Ovary (tissue), 9 donors: ENCODE data around the gene FSD1. TPM values are rescaled to one million over a fixed set of nuclear protein-coding genes. Genes with fewer than 3 reads are reported as not detected.
"Not testable (repeated sequence)": the region's sequence is repeated elsewhere in the genome, so short reads cannot be mapped to it uniquely, and the experiment has no call there.

Experiments used
- DNase-seq, 5 donors: peaks; one replicate each; pipeline ENCODE4 v3.0.0-alpha.2; 2019 to 2020
- H3K27ac ChIP-seq, 2 donors: fragments of 200-600 bp; one replicate each; pipeline versions ENCODE4 v1.5.1 to v1.8.0; 2019 to 2022
- H3K27me3 ChIP-seq: fragments of 200-600 bp; one replicate; pipeline ENCODE4 v1.8.0; 2022
- H3K36me3 ChIP-seq: fragments of 200-600 bp; sonication (generic); one replicate; pipeline ENCODE4 v1.5.1; 2019
- H3K4me1 ChIP-seq: one replicate; pipeline ENCODE4 v1.8.1; 2013; ENCODE audit warnings: mild to moderate bottlenecking, moderate library complexity; ENCODE audit not compliant: insufficient read depth
- H3K4me3 ChIP-seq: fragments of 200-600 bp; sonication (generic); one replicate; pipeline ENCODE4 v1.5.1; 2017
- H3K9me3 ChIP-seq, 2 donors: fragments of 200-600 bp in 1 of 2; sonication (generic) in 1 of 2; one replicate each; pipeline versions ENCODE4 v1.5.1 to v1.8.1; 2013 to 2019; ENCODE audit warnings: mild to moderate bottlenecking in 1 of 2, moderate library complexity in 1 of 2
- EP300 ChIP-seq: sonication (generic); formaldehyde crosslinking; IDR thresholded peaks from one replicate; pipeline ENCODE4 v1.6.1; 2017; ENCODE audit warnings: antibody characterized with exemption
- POLR2A ChIP-seq: fragments of 450-650 bp; IDR thresholded peaks from one replicate; pipeline ENCODE4 v1.6.1; 2017; ENCODE audit warnings: antibody characterized with exemption, mild to moderate bottlenecking, moderate library complexity
- WGBS, 3 donors: extraction: QIAGEN DNeasy Blood & Tissue Kit in 1 of 3; methylation state at CpG; one replicate each; pipeline versions ENCODE4 v1.1.5 to v1.1.7; 2013 to 2017; 5-methylcytosine and 5-hydroxymethylcytosine counted together
- intact Hi-C, 4 donors: fragments of 100-400 bp; cut with DNase I; formaldehyde crosslinking; loops; one replicate each; pipeline versions ENCODE4 v1.11.0 to v1.15.1; 2022 to 2023
- polyA plus RNA-seq, 2 donors: library from polyadenylated mRNA; stranded (reverse); fragments of 200-250 nt in 1 of 2; fragments of 350-450 nt in 1 of 2; fragmentation: Illumina TruSeq in 1 of 2; extraction: RNeasy Lipid Tissue Mini Kit (QIAGEN cat#74804) in 1 of 2; gene quantifications; one replicate each; pipeline ENCODE4 v1.2.3, GENCODE V29; 2013 to 2014
- total RNA-seq, 7 donors: library from RNA; depleted of rRNA in 2 of 7; stranded (reverse); fragments of >200 nt in 2 of 7; fragmentation: NEBNext Ultra II Directional in 3 of 7; extraction: Animal tissue kit (Norgen Biotek cat#: 25700) in 3 of 7; gene quantifications; one replicate each; pipeline versions ENCODE4 v1.1.0 to v1.2.4, GENCODE V29; 2016 to 2023
- TF ChIP-seq, protein P1 (sequence below), 3 donors: fragments of 450-650 bp in 2 of 3; fragments of 200-600 bp in 1 of 3; IDR thresholded peaks; one replicate each; pipeline versions ENCODE4 v1.5.1 to v1.8.0; 2016 to 2022; ENCODE audit warnings: antibody characterized with exemption in 3 of 3, mild to moderate bottlenecking in 1 of 3
- donor health status: DM: no; HTN: no; CAD: no; lungs with moderate emphysema.
- donor health status: DM: no; HTN: no; CAD: no.
- donor health status: Bipolar disorder and iron deficiency.
- donor health status: DM: yes; HTN: yes; CAD: no.
- donor health status: DM: no; HTN: no; CAD: no.
- donor health status: DM: yes; HTN: yes; CAD: no.

Gene FSD1
- total and polyA plus RNA-seq, 9 donors, result 0.11 to 0.48 (median 0.18) TPM; not detected in 6

DNA sequence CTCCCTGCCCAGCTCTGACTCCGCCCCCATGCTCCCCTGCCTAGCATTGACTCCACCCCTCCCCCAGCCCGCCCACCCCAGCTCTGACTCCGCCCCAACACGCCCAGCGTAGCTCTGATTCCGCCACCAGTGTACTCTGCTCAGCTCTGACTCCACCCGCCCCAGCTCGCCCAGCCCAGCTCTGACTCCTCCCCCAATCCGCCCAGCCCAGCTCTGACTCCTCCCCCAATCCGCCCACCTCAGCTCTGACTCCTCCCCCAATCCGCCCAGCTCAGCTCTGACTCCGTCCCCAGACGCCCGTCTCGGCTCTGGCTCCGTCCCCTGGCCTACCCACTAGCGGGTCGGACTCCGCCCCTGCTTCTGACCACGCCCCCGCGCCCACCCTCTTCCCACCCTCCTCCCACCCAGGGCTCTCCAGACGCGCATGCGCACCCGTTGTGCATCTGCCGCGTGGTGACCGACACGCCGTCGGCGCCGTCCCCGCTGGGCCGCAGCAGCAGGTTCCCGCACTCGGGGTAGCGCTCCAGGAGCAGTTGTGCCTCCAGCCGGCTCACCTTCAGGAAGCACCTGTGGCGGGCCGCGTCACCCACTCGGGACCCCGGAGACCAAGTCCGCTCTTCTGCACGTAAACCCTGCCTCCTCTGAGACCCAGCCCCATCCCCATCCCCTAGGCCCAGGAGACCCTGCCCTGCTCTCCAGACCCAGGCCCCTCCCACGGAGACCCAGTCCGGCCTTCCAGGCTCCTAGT is 24.0 kb downstream of the FSD1 start:
- no peaks in the 10 kb centered on the region for H3K36me3 ChIP-seq
- intact Hi-C loops, result no loop called here
- H3K4me1 ChIP-seq, result peaks cover 6% of the 10 kb centered on the region
- no peak for TF ChIP-seq EP300
- peak; percentile 60 for TF ChIP-seq POLR2A
- TF ChIP-seq, protein P1, sequence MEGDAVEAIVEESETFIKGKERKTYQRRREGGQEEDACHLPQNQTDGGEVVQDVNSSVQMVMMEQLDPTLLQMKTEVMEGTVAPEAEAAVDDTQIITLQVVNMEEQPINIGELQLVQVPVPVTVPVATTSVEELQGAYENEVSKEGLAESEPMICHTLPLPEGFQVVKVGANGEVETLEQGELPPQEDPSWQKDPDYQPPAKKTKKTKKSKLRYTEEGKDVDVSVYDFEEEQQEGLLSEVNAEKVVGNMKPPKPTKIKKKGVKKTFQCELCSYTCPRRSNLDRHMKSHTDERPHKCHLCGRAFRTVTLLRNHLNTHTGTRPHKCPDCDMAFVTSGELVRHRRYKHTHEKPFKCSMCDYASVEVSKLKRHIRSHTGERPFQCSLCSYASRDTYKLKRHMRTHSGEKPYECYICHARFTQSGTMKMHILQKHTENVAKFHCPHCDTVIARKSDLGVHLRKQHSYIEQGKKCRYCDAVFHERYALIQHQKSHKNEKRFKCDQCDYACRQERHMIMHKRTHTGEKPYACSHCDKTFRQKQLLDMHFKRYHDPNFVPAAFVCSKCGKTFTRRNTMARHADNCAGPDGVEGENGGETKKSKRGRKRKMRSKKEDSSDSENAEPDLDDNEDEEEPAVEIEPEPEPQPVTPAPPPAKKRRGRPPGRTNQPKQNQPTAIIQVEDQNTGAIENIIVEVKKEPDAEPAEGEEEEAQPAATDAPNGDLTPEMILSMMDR (IDR thresholded peaks at IDR 0.05), result peak in 1 of 3 donors; percentile 8
- no peaks in the 10 kb centered on the region for H3K9me3 ChIP-seq
- peak overlapping the region in 1 of 2 donors; percentile 77 for H3K27ac ChIP-seq
- no peaks in the 10 kb centered on the region for H3K27me3 ChIP-seq
- DNase-seq, result peak; percentile 99 to 100 (median 100)
- H3K4me3 ChIP-seq, result peak overlapping the region; percentile 52
- WGBS, 3 donors, result 1 to 3% (median 1%) methylated on average over 46 to 49 of the region's 49 CpGs

DNA sequence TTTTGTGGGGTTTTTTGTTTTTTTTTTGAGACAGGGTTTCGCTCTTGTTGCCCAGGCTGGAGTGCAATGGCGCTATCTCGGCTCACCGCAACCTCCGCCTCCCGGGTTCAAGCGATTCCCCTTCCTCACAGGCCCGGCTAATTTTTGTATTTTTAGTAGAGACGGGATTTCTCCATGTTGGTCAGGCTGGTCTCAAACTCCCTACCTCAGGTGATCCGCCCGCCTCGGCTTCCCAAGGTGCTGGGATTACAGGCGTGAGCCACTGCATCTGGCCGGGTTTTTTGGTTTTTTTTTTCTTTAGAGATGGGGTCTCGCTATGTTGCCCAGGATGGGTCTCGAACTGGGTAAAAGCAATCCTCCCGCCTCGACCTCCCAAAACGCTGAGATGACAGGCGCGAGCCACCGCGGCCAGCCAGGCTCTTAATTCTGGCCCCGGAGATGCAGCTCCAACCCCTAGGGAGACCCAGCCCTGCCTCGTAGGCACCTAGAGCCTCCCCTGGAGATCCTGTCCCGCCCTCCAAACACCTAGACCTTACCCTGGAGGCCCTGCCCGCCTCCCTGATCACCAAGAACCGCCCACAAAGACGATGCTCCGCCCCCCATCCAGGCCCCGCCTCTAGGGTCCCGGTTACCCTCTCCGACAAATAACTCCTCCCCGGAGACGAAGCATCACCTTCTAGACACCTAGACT is 24.7 kb downstream of the FSD1 start:
- H3K9me3 ChIP-seq, H3K27me3 ChIP-seq, intact Hi-C loops, H3K4me1 ChIP-seq, H3K36me3 ChIP-seq: not testable (repeated sequence)
- 20 to 30% (median 30%) methylated on average over 35 of the region's 35 CpGs for WGBS, 3 donors
- H3K4me3 ChIP-seq, result peak overlapping the region; percentile 52
- peak overlapping the region in 1 of 2 donors; percentile 41 for H3K27ac ChIP-seq
- peak; percentile 47 to 77 (median 64) for DNase-seq

DNA sequence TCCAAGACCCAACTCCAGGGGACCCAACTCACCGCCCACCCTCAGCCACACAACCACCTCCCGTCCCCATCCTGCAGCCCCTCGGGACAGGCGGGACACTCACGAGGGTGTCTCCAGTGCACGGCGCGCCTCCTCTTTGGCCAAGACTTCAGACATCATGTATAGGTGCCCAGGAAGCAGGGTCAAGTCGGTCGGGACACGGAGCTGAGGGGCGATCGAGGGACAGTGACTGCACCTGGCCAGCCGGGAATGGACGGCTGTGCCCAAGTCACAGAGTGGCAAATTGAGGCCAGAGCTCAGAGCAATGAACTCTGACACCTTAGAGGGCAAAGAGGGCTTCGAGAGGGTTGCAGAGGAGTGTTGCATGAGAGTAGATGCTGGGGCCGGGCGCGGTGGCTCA is 25.5 kb downstream of the FSD1 start:
- Histone ChIP-seq H3K27me3 (no peaks in the 10 kb centered on the region), H3K9me3 (no peaks in the 10 kb centered on the region), H3K27ac (no peak overlapping the region), H3K36me3 (no peaks in the 10 kb centered on the region), H3K4me1 (peaks cover 6% of the 10 kb centered on the region), H3K4me3 (no peak overlapping the region)
- peak in 3 of 5 donors; percentile 36 to 55 (median 55) for DNase-seq
- 94 to 96% (median 94%) methylated on average over 19 of the region's 19 CpGs for WGBS, 3 donors
- intact Hi-C loops, result no loop called here
- no peak for TF ChIP-seq POLR2A
- no peak for TF ChIP-seq EP300
- TF ChIP-seq, protein P1 (IDR thresholded peaks at IDR 0.05), result no peak

DNA sequence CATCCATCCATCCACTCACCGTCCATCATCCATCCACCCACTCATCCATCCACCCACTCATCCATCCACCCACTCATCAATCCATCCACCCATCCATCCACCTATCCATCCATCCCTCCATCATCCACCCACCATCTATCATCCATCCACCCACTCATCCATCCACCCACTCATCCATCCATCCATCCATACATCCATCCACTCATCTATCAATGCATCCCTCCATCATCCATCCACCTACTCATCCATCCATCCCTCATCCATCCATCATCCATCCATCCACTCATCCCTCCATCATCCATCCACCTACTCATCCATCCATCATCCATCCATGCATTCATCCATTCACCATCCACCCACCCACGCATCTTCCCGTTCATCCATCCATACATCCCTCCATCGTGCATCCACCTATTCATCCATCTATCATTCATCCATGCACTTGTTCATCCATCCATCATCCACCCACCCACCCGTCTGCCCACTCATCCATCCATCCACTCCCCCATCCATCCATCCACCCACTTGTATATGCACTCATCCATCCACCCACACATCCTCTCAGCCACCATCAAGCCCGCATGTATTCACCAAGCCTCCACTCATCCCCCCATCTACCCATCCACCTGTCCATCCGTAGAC is 30.7 kb downstream of the FSD1 start:
- no peak for TF ChIP-seq EP300
- no peak for TF ChIP-seq POLR2A
- TF ChIP-seq, protein P1 (IDR thresholded peaks at IDR 0.05), result no peak
- DNase-seq, result no peak

More for the DNA sequence above, 30.7 kb downstream of the FSD1 start:
- H3K36me3 ChIP-seq, result no peaks in the 10 kb centered on the region
- H3K4me3 ChIP-seq, result no peak overlapping the region
- peaks cover 4% of the 10 kb centered on the region for H3K4me1 ChIP-seq
- 93% methylated on average over 7 of the region's 7 CpGs for WGBS, 3 donors
- H3K9me3 ChIP-seq, result no peaks in the 10 kb centered on the region
- intact Hi-C loops, result no loop called here
- no peaks in the 10 kb centered on the region for H3K27me3 ChIP-seq
- no peak overlapping the region for H3K27ac ChIP-seq
